Effector memory CD4-positive, alpha-beta T cell (primary cell): Measurements from ENCODE around the gene PTMA.
A peak's percentile ranks its signal among the peaks of the same experiment; 100 is the strongest.
"Not testable (repeated sequence)": the region's sequence is repeated elsewhere in the genome, so short reads cannot be mapped to it uniquely, and the experiment has no call there.

ENCODE experiments used
- DNase-seq, 3 donors: peaks; one replicate each; pipeline ENCODE4 v3.0.0-alpha.2; 2020
- H3K27ac ChIP-seq: 2 replicates; pipeline ENCODE4 v1.7.0; 2013; ENCODE audit warnings: mild to moderate bottlenecking, low read length, moderate library complexity; ENCODE audit not compliant: insufficient read depth, poor library complexity, severe bottlenecking
- H3K27me3 ChIP-seq: replicated peaks from 2 replicates; pipeline ENCODE4 v1.7.0; 2013; ENCODE audit warnings: mild to moderate bottlenecking, low read length; ENCODE audit not compliant: insufficient read depth, control insufficient read depth, poor library complexity, severe bottlenecking
- H3K36me3 ChIP-seq: 2 replicates; pipeline ENCODE4 v1.7.0; 2013; ENCODE audit warnings: mild to moderate bottlenecking, low read length, moderate library complexity; ENCODE audit not compliant: control insufficient read depth, insufficient read depth
- H3K4me1 ChIP-seq: 2 replicates; pipeline ENCODE4 v1.7.0; 2013; ENCODE audit warnings: low read length, mild to moderate bottlenecking; ENCODE audit not compliant: control insufficient read depth, insufficient read depth, poor library complexity, severe bottlenecking
- H3K4me3 ChIP-seq: 2 replicates; pipeline ENCODE4 v1.7.0; 2013; ENCODE audit warnings: low read length, low read depth, mild to moderate bottlenecking; ENCODE audit not compliant: insufficient read depth, poor library complexity, severe bottlenecking
- H3K9me3 ChIP-seq: 2 replicates; pipeline ENCODE4 v1.7.0; 2013; ENCODE audit warnings: mild to moderate bottlenecking, low read length, moderate library complexity; ENCODE audit not compliant: control insufficient read depth

The PTMA gene

GRCh38 chr2:231710799-231711676, 2.7 kb downstream of the PTMA start:
- Histone ChIP-seq H3K9me3 (no peaks in the 10 kb centered on the region), H3K27me3 (no peaks in the 10 kb centered on the region), H3K27ac (peak overlapping the region; percentile 77), H3K36me3 (peaks cover 14% of the 10 kb centered on the region), H3K4me3 (peak overlapping the region; percentile 99), H3K4me1 (peaks cover 37% of the 10 kb centered on the region)
- no peak for DNase-seq

- DNase-seq, result peak; percentile 38 to 46 (median 41)
- no peaks in the 10 kb centered on the region for H3K9me3 ChIP-seq
Observed at GRCh38 chr2:231711677-231712450, 3.5 kb downstream of the PTMA start.

GRCh38 chr2:231712451-231713021, 4.2 kb downstream of the PTMA start:
- Histone ChIP-seq H3K36me3 (peaks cover 14% of the 10 kb centered on the region), H3K4me1 (peaks cover 34% of the 10 kb centered on the region), H3K4me3 (peak overlapping the region; percentile 99), H3K27ac (peak overlapping the region; percentile 77)
- H3K27me3 ChIP-seq, H3K9me3 ChIP-seq: not testable (repeated sequence)
- peak; percentile 34 to 49 (median 41) for DNase-seq

More at GRCh38 chr2:231711677-231712450, 3.5 kb downstream of the PTMA start:
- Histone ChIP-seq H3K4me1 (peaks cover 34% of the 10 kb centered on the region), H3K4me3 (peak overlapping the region; percentile 99), H3K36me3 (peaks cover 14% of the 10 kb centered on the region), H3K27ac (peak overlapping the region; percentile 77), H3K27me3 (no peaks in the 10 kb centered on the region)

- Histone ChIP-seq H3K36me3 (peaks cover 14% of the 10 kb centered on the region), H3K4me1 (peaks cover 34% of the 10 kb centered on the region), H3K27ac (peak overlapping the region; percentile 47)
- not testable (repeated sequence) for H3K27me3 ChIP-seq, DNase-seq, H3K4me3 ChIP-seq, H3K9me3 ChIP-seq
Observed at GRCh38 chr2:231713406-231713729, 5.0 kb downstream of the PTMA start.

- H3K27ac ChIP-seq, result peak overlapping the region; percentile 47
- DNase-seq, result peak; percentile 80 to 86 (median 82)
- no peaks in the 10 kb centered on the region for H3K9me3 ChIP-seq
- no peak overlapping the region for H3K4me3 ChIP-seq
- H3K36me3 ChIP-seq, result peaks cover 9% of the 10 kb centered on the region
- peaks cover 34% of the 10 kb centered on the region for H3K4me1 ChIP-seq
- no peaks in the 10 kb centered on the region for H3K27me3 ChIP-seq
Observed at GRCh38 chr2:231713730-231714638, 5.7 kb downstream of the PTMA start.

- Histone ChIP-seq H3K4me1 (peaks cover 31% of the 10 kb centered on the region), H3K4me3 (no peak overlapping the region), H3K36me3 (peaks cover 9% of the 10 kb centered on the region), H3K9me3 (no peaks in the 10 kb centered on the region), H3K27me3 (no peaks in the 10 kb centered on the region), H3K27ac (peak overlapping the region; percentile 47)
- peak; percentile 60 to 74 (median 61) for DNase-seq
Observed at GRCh38 chr2:231714639-231715498, 6.5 kb downstream of the PTMA start.

GRCh38 chr2:231715499-231715837, 7.1 kb downstream of the PTMA start:
- H3K27me3 ChIP-seq, result no peaks in the 10 kb centered on the region
- H3K36me3 ChIP-seq, result peaks cover 9% of the 10 kb centered on the region
- DNase-seq, result no peak
- H3K27ac ChIP-seq, result no peak overlapping the region
- H3K9me3 ChIP-seq, result no peaks in the 10 kb centered on the region
- H3K4me3 ChIP-seq, result no peak overlapping the region
- peaks cover 29% of the 10 kb centered on the region for H3K4me1 ChIP-seq

- no peaks in the 10 kb centered on the region for H3K9me3 ChIP-seq
- no peaks in the 10 kb centered on the region for H3K27me3 ChIP-seq
- no peak overlapping the region for H3K27ac ChIP-seq
- no peak for DNase-seq
- peaks cover 25% of the 10 kb centered on the region for H3K4me1 ChIP-seq
- H3K4me3 ChIP-seq, result no peak overlapping the region
- peaks cover 9% of the 10 kb centered on the region for H3K36me3 ChIP-seq
Observed at GRCh38 chr2:231715988-231716616, 7.8 kb downstream of the PTMA start.
